Heart left ventricle (tissue), 16 donors: Measurements from ENCODE around the gene CHIA. TPM values are rescaled to one million over a fixed set of nuclear protein-coding genes. Genes with fewer than 3 reads are reported as not detected.

Experiments
- ATAC-seq, 4 donors: fragments of 200-7000 bp; cut with Tn5 transposase; one replicate each; pipeline ENCODE4 v1.9.1; 2020 to 2022; ENCODE audit warnings: moderate library complexity in 4 of 4, mild to moderate bottlenecking in 3 of 4, moderate number of reproducible peaks in 1 of 4
- DNase-seq, 5 donors: peaks; one replicate each; pipeline ENCODE4 v3.0.0-alpha.2; 2020
- H3K27ac ChIP-seq, 12 donors: fragments of 200-600 bp; sonication (generic) in 4 of 12; one replicate each; pipeline versions ENCODE4 v1.5.0 to v1.8.0; 2016 to 2022; ENCODE audit warnings: mild to moderate bottlenecking in 2 of 12
- H3K27me3 ChIP-seq, 9 donors: fragments of 200-600 bp; sonication (generic) in 2 of 9; one replicate each; pipeline versions ENCODE4 v1.5.1 to v1.8.0; 2016 to 2022; ENCODE audit warnings: mild to moderate bottlenecking in 3 of 9
- H3K36me3 ChIP-seq, 9 donors: fragments of 200-600 bp; sonication (generic) in 2 of 9; one replicate each; pipeline versions ENCODE4 v1.5.0 to v1.8.0; 2018 to 2022; ENCODE audit warnings: mild to moderate bottlenecking in 2 of 9
- H3K4me1 ChIP-seq, 12 donors: fragments of 200-600 bp; sonication (generic) in 4 of 12; one replicate each; pipeline versions ENCODE4 v1.5.0 to v1.8.0; 2016 to 2022; ENCODE audit warnings: mild to moderate bottlenecking in 3 of 12
- H3K4me3 ChIP-seq, 12 donors: fragments of 200-600 bp; sonication (generic) in 4 of 12; one replicate each; pipeline versions ENCODE4 v1.5.0 to v1.8.0; 2017 to 2022; ENCODE audit warnings: mild to moderate bottlenecking in 9 of 12, moderate library complexity in 4 of 12
- H3K9me3 ChIP-seq, 12 donors: fragments of 200-600 bp; sonication (generic) in 4 of 12; one replicate each; pipeline versions ENCODE4 v1.5.0 to v1.8.0; 2016 to 2022; ENCODE audit warnings: mild to moderate bottlenecking in 1 of 12
- CTCF ChIP-seq, 12 donors: fragments of 200-600 bp; sonication (generic) in 4 of 12; IDR thresholded peaks; one replicate each; pipeline versions ENCODE4 v1.5.0 to v1.8.0; 2018 to 2022; ENCODE audit warnings: antibody characterized with exemption in 12 of 12, mild to moderate bottlenecking in 5 of 12
- POLR2A ChIP-seq, 2 donors: fragments of 450-650 bp; IDR thresholded peaks; one replicate each; pipeline ENCODE4 v1.6.1; 2017; ENCODE audit warnings: antibody characterized with exemption in 2 of 2, mild to moderate bottlenecking in 2 of 2, moderate library complexity in 2 of 2
- WGBS, 4 donors: extraction: QIAGEN DNeasy Blood & Tissue Kit in 2 of 4; methylation state at CpG; one replicate each; pipeline versions ENCODE4 v1.1.5 to v1.1.7; 2013 to 2018; 5-methylcytosine and 5-hydroxymethylcytosine counted together
- intact Hi-C, 10 donors: fragments of 100-400 bp; cut with DNase I; formaldehyde crosslinking; loops; one replicate each; pipeline versions ENCODE4 v1.11.1 to v1.14.2; 2022
- polyA plus RNA-seq, 2 donors: library from polyadenylated mRNA; stranded (reverse); fragments of 200-250 nt; gene quantifications; one replicate each; pipeline ENCODE4 v1.2.3, GENCODE V29; 2013
- total RNA-seq, 9 donors: library from RNA; depleted of rRNA in 2 of 9; stranded (reverse); fragments of >200 nt in 2 of 9; fragmentation: NEBNext Ultra II Directional in 3 of 9; extraction: Animal tissue kit (Norgen Biotek cat#: 25700) in 3 of 9; gene quantifications; one replicate each; pipeline versions ENCODE4 v1.1.0 to v1.2.4, GENCODE V29; 2016 to 2023
- donor health status: ischemic (EF 13 %, LVEDD 7.1; RV severe dilation, severe dysfunction).
- donor health status: healthy with polysubstance abuse.
- donor health status: DM: no; HTN: yes; CAD: no.
- donor health status: DM: no; HTN: no; CAD: no.
- donor health status: ischemic (EF 25% LVEDD 6.9; RV normal size, moderate dysfunction).
- donor health status: ischemic (EF 25% LVEDD 5.7; RV mildly dilated, moderate dysfunction).
- donor health status: healthy.
- donor health status: DM: yes; HTN: yes; CAD: no.
- donor health status: ischemic (EF 35%, LVEDD 5.7; RV mildly dilated, moderate dysfunction).
- donor health status: nonischemic (EF 11% LVEDD 7.7; RV severe dilation, severe dysfunction).
- donor health status: DM: yes; HTN: yes; CAD: no.
- donor health status: PGD.
- donor health status: ischemic (EF 29% LVEDD 5.4; RV normal size, mild dysfunction).
- donor health status: nonischemic (EF 23%, LVEDD 6.1; RV moderate dilation, normal function).

Gene CHIA
- total and polyA plus RNA-seq, 11 donors: 0.10 to 0.61 TPM; not detected in 9

DNA sequence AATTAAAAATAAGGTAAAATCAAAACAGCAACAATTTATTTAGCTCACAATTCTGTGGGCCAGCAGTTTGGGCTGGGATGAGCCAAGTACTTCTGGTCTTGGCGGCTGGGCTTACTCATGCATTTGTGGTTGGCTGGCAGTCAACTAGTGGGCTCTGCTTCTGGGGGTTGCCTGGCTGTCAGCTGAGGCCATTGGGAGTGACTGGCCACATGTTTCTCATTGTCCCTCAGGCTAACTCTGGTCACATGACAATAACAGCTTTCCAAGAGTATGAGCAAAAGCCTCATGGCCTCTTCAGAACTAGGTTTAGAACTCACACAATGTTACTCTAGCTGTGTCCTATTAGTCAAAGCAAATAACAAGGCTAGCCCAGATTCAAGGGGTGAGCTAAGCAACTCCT lies 15.6 kb upstream of the CHIA start:
- Histone ChIP-seq H3K27ac (peak overlapping the region in 6 of 12 donors; percentile 6 to 59 (median 30)), H3K27me3 (peaks cover 0 to 30% (median 18%) of the 10 kb centered on the region in 9 donors), H3K9me3 (peaks cover 0 to 9% (median 0%) of the 10 kb centered on the region in 12 donors), H3K4me1 (peaks cover 0 to 16% (median 2%) of the 10 kb centered on the region in 12 donors), H3K4me3 (peak overlapping the region in 4 of 12 donors; percentile 2 to 28 (median 13)), H3K36me3 (no peaks in the 10 kb centered on the region)
- peak; percentile 52 to 81 (median 65) for DNase-seq
- no peak for TF ChIP-seq CTCF (IDR thresholded peaks at IDR 0.05)
- 24 to 57% (median 35%) methylated on average over 1 of the region's 1 CpG for WGBS, 4 donors
- intact Hi-C loops: no loop called here
- peak; percentile 90 to 96 (median 96) for ATAC-seq

- Histone ChIP-seq H3K36me3 (no peaks in the 10 kb centered on the region), H3K9me3 (peaks cover 0 to 9% (median 0%) of the 10 kb centered on the region in 12 donors), H3K4me1 (peaks cover 0 to 12% (median 1%) of the 10 kb centered on the region in 12 donors), H3K4me3 (no peak overlapping the region), H3K27ac (peak overlapping the region in 2 of 12 donors; percentile 17 to 47), H3K27me3 (peaks cover 0 to 21% (median 12%) of the 10 kb centered on the region in 9 donors)
- TF ChIP-seq POLR2A (IDR thresholded peaks at IDR 0.05) (no peak), CTCF (IDR thresholded peaks at IDR 0.05) (no peak)
- ATAC-seq: no peak
- intact Hi-C loops: no loop called here
- no peak for DNase-seq
These were observed 14.7 kb upstream of the CHIA start for GRCh38 chr1:111275780-111276433.

DNA sequence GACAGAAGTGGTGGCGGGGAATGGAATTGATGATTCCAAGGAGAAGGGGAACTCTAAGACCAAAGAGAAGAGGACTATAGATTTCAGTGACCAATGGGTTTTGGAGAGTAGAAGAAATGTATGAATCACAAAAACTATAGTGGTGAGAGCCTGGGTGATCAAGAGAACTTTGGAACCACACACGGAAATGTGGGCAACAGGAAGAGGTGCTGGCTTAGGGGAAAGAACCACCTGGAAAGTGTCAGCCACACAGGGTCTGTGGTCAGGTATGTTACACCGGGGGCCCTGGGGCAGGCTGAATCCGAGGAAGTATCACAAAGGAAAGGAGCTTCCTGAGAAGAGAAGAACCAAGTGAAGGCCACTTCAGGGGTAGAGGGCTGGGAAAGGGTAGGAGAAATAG lies 11.5 kb upstream of the CHIA start:
- H3K4me1 ChIP-seq: peaks cover 0 to 8% (median 0%) of the 10 kb centered on the region in 12 donors
- H3K27me3 ChIP-seq: no peaks in the 10 kb centered on the region
- no peak overlapping the region for H3K4me3 ChIP-seq
- peaks cover 0 to 9% (median 0%) of the 10 kb centered on the region in 12 donors for H3K9me3 ChIP-seq
- no peak for ATAC-seq
- no peak overlapping the region for H3K27ac ChIP-seq
- H3K36me3 ChIP-seq: no peaks in the 10 kb centered on the region
- WGBS, 4 donors: 77 to 83% (median 82%) methylated on average over 4 of the region's 4 CpGs
- TF ChIP-seq CTCF (IDR thresholded peaks at IDR 0.05) (no peak), POLR2A (IDR thresholded peaks at IDR 0.05) (no peak)
- DNase-seq: no peak
- intact Hi-C loops: no loop called here

DNA sequence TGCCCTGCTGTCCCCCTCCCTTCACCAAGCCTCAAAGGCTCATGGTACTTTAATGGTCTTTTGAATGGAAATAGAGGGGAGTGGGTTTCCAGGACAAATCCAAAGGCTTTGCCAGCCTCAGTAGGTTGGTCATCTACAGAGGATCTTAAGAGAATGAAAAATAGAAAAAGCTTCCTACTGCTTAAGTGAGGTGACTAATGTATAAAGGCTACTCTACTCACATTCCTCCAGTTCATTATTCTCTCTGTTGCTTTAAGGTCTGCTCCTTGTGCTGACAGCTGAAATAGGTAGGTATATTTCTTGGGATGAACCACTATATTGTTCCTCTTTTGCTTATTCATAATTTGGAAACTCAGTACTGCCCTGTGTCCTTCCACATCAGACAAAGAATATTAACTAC lies 10.4 kb upstream of the CHIA start:
- H3K27me3 ChIP-seq: peaks cover 0 to 3% (median 0%) of the 10 kb centered on the region in 9 donors
- H3K9me3 ChIP-seq: peaks cover 0 to 9% (median 0%) of the 10 kb centered on the region in 12 donors
- intact Hi-C loops: no loop called here
- TF ChIP-seq POLR2A (IDR thresholded peaks at IDR 0.05): no peak
- TF ChIP-seq CTCF (IDR thresholded peaks at IDR 0.05): no peak
- H3K4me3 ChIP-seq: no peak overlapping the region
- no peak overlapping the region for H3K27ac ChIP-seq
- DNase-seq: no peak
- H3K4me1 ChIP-seq: peaks cover 0 to 6% (median 0%) of the 10 kb centered on the region in 12 donors
- no peaks in the 10 kb centered on the region for H3K36me3 ChIP-seq
- ATAC-seq: no peak
